B cell (primary cell): ENCODE results near the gene FOXN3. TPM values are rescaled to one million over a fixed set of nuclear protein-coding genes. Genes with fewer than 3 reads are reported as not detected.

Source experiments
- ATAC-seq: fragments of 200-7000 bp; cut with Tn5 transposase; one replicate; pipeline ENCODE4 v1.10.0; 2021; ENCODE audit warnings: low read depth, mild to moderate bottlenecking, moderate number of reproducible peaks, moderate library complexity
- CTCF ChIA-PET: fragments of 350-600 bp; sonication (Branson Sonifier 250); formaldehyde crosslinking; loops from one replicate; lab custom pipeline; 2021; ENCODE audit warnings: antibody characterized with exemption, inconsistent platforms; lab: Charles Lee
- POLR2A ChIA-PET: fragments of 350-600 bp; sonication (Branson Sonifier 250); formaldehyde crosslinking; loops from one replicate; lab custom pipeline; 2021; ENCODE audit warnings: antibody characterized with exemption; lab: Charles Lee
- DNase-seq: peaks from one replicate; pipeline ENCODE4 v3.0.0; 2013
- H2AFZ ChIP-seq: 2 replicates; pipeline ENCODE4 v1.6.1; 2012; ENCODE audit warnings: mild to moderate bottlenecking, low read depth, low read length; ENCODE audit not compliant: insufficient read depth, poor library complexity, severe bottlenecking
- H3K27ac ChIP-seq, 2 donors: 1 replicate in 1 of 2; 2 replicates in 1 of 2; pipeline ENCODE4 v1.5.1; 2012 to 2013; ENCODE audit warnings: low read length in 2 of 2, mild to moderate bottlenecking in 2 of 2, moderate library complexity in 1 of 2
- H3K27me3 ChIP-seq, 4 experiments: fragments of 200-600 bp in 1 of 4; sonication (generic) in 1 of 4; replicated peaks in 1 of 4; 1 replicate in 2 of 4; 2 replicates in 2 of 4; pipeline versions ENCODE4 v1.6.1 to v1.7.0; 2013 to 2016; ENCODE audit warnings: low read length in 3 of 4, mild to moderate bottlenecking in 2 of 4, mixed read lengths in 1 of 4, moderate library complexity in 1 of 4; ENCODE audit not compliant: insufficient read depth in 4 of 4, control insufficient read depth in 3 of 4; ENCODE audit errors: control extremely low read depth in 1 of 4
- H3K36me3 ChIP-seq, 2 experiments: replicated peaks in 1 of 2; 1 replicate in 1 of 2; 2 replicates in 1 of 2; pipeline versions ENCODE4 v1.6.1 to v1.7.1; 2013; ENCODE audit warnings: low read length in 1 of 2; ENCODE audit not compliant: insufficient read depth in 2 of 2, control insufficient read depth in 1 of 2; ENCODE audit errors: control extremely low read depth in 1 of 2, extremely low read depth in 1 of 2
- H3K4me1 ChIP-seq, 2 donors: fragments of 200-600 bp in 1 of 2; sonication (generic) in 1 of 2; 1 replicate in 1 of 2; 2 replicates in 1 of 2; pipeline versions ENCODE4 v1.5.1 to v1.6.1; 2013 to 2017; ENCODE audit warnings: low read length in 2 of 2; ENCODE audit not compliant: control insufficient read depth in 2 of 2, insufficient read depth in 2 of 2
- H3K4me2 ChIP-seq: replicated peaks from 2 replicates; pipeline ENCODE3; 2012; ENCODE audit warnings: mild to moderate bottlenecking, low read depth, low read length; ENCODE audit not compliant: poor library complexity, severe bottlenecking
- H3K4me3 ChIP-seq, 5 experiments: fragments of 200-600 bp in 1 of 5; sonication (generic) in 1 of 5; 1 replicate in 3 of 5; 2 replicates in 2 of 5; pipeline versions ENCODE4 v1.5.1 to v1.7.0; 2011 to 2016; ENCODE audit warnings: low read length in 4 of 5, mild to moderate bottlenecking in 4 of 5, low read depth in 2 of 5, control low read depth in 1 of 5, moderate library complexity in 1 of 5; ENCODE audit not compliant: insufficient read depth in 1 of 5; ENCODE audit errors: control extremely low read depth in 1 of 5, extremely low read depth in 1 of 5
- H3K79me2 ChIP-seq: fragments of 200-600 bp; sonication (generic); one replicate; pipeline ENCODE4 v1.6.0; 2016; ENCODE audit warnings: low read length; ENCODE audit not compliant: control insufficient read depth, insufficient read depth
- H3K9ac ChIP-seq: fragments of 200-600 bp; sonication (generic); 2 replicates; pipeline ENCODE4 v1.6.1; 2017; ENCODE audit warnings: mild to moderate bottlenecking, low read length, moderate library complexity
- H3K9me3 ChIP-seq, 3 donors: one replicate each; pipeline versions ENCODE4 v1.6.1 to v1.7.1; 2013; ENCODE audit warnings: low read length in 2 of 3; ENCODE audit not compliant: control insufficient read depth in 2 of 3, insufficient read depth in 1 of 3; ENCODE audit errors: control extremely low read depth in 1 of 3
- H4K20me1 ChIP-seq: 2 replicates; pipeline ENCODE4 v1.6.0; 2012; ENCODE audit warnings: mild to moderate bottlenecking, low read length; ENCODE audit not compliant: insufficient read depth, control insufficient read depth, poor library complexity, severe bottlenecking
- H3K27ac Mint-ChIP-seq: one replicate; pipeline ENCODE4 v1.8.0; 2021; ENCODE audit warnings: mixed read lengths
- H3K27me3 Mint-ChIP-seq: one replicate; pipeline ENCODE4 v1.8.0; 2021; ENCODE audit warnings: mixed read lengths
- H3K4me1 Mint-ChIP-seq: one replicate; pipeline ENCODE4 v1.8.0; 2021; ENCODE audit warnings: mixed read lengths
- H3K4me3 Mint-ChIP-seq: one replicate; pipeline ENCODE4 v1.8.0; 2021; ENCODE audit warnings: mixed read lengths
- H3K9me3 Mint-ChIP-seq: one replicate; pipeline ENCODE4 v1.8.0; 2022; ENCODE audit warnings: mixed read lengths; ENCODE audit not compliant: insufficient read depth
- CTCF ChIP-seq: fragments of 200-600 bp; IDR thresholded peaks from one replicate; pipeline ENCODE4 v1.8.0; 2022; ENCODE audit warnings: antibody characterized with exemption, mild to moderate bottlenecking
- EZH2 ChIP-seq: IDR thresholded peaks from 2 replicates; pipeline ENCODE4 v1.6.1; 2012; ENCODE audit warnings: borderline replicate concordance, low read depth, mild to moderate bottlenecking, moderate library complexity, low read length; ENCODE audit not compliant: insufficient read depth, poor library complexity, severe bottlenecking
- WGBS: methylation state at CpG from one replicate; pipeline ENCODE4 v1.1.5; 2013; ENCODE audit warnings: missing lambda C conversion rate; ENCODE audit not compliant: insufficient coverage; 5-methylcytosine and 5-hydroxymethylcytosine counted together
- intact Hi-C: fragments of 100-400 bp; cut with micrococcal nuclease; formaldehyde crosslinking; loops from one replicate; pipeline ENCODE4 v1.10.0; 2022
- polyA plus RNA-seq: library from polyadenylated mRNA; depleted of rRNA; stranded (reverse); fragments of >200 nt; gene quantifications from 2 replicates; pipeline ENCODE4 v1.2.3, GENCODE V29; 2012
- total RNA-seq, 2 donors: library from RNA; stranded (reverse); fragments of 120-200 nt in 1 of 2; gene quantifications; 1 replicate in 1 of 2; 2 replicates in 1 of 2; pipeline versions ENCODE4 v1.2.3 to v1.2.4, GENCODE V29; 2013 to 2022

The FOXN3 gene
- total and polyA plus RNA-seq, 2 donors (not counting 1 experiment from before 2014, with no cell fraction given): 80.6 to 98.2 TPM

GRCh38 chr14:89373185-89373584 lies 43.8 kb downstream of the FOXN3 start:
- Histone ChIP-seq H3K79me2 (peaks cover 99% of the 10 kb centered on the region), H3K9ac (no peak overlapping the region), H3K36me3 (peaks cover 0 to 1% of the 10 kb centered on the region in 2 experiments), H3K9me3 (peaks cover 0 to 8% (median 2%) of the 10 kb centered on the region in 3 donors), H2AFZ (no peak overlapping the region), H3K4me2 (peak overlapping the region; percentile 45), H3K4me1 (peaks cover 30 to 34% of the 10 kb centered on the region in 2 donors), H3K27me3 (no peaks in the 10 kb centered on the region), H3K4me3 (no peak overlapping the region), H3K27ac (peak overlapping the region in 1 of 2 donors; percentile 48), H4K20me1 (no peaks in the 10 kb centered on the region)
- TF ChIP-seq EZH2 (no peak), CTCF (no peak)
- peaks cover 67% of the 10 kb centered on the region for H3K4me1 Mint-ChIP-seq
- peaks cover 8% of the 10 kb centered on the region for H3K9me3 Mint-ChIP-seq
- DNase-seq (no peak), ATAC-seq (no peak)
- CTCF ChIA-PET: no interaction called here
- peak overlapping the region; percentile 85 for H3K27ac Mint-ChIP-seq
- intact Hi-C loops: loop anchor here (1.0 kb wide), 1 partner anchor 10 kb away; no protein-coding TSS in a partner anchor
- POLR2A ChIA-PET: interaction anchor here (0.6 kb wide), 1 partner anchor 73 kb away, joined by 3 read pairs; no protein-coding TSS in a partner anchor
- peak overlapping the region; percentile 59 for H3K4me3 Mint-ChIP-seq
- WGBS: no CpG with 5 or more reads among the region's 2 CpGs
- no peaks in the 10 kb centered on the region for H3K27me3 Mint-ChIP-seq

GRCh38 chr14:89372512-89372883 lies 44.5 kb downstream of the FOXN3 start:
- Histone ChIP-seq H3K27me3 (no peaks in the 10 kb centered on the region), H3K27ac (peak overlapping the region in 1 of 2 donors; percentile 48), H3K9me3 (peaks cover 0 to 8% (median 2%) of the 10 kb centered on the region in 3 donors), H3K79me2 (peaks cover 99% of the 10 kb centered on the region), H4K20me1 (no peaks in the 10 kb centered on the region), H3K4me3 (peak overlapping the region in 1 of 5 experiments; percentile 3), H3K9ac (peak overlapping the region; percentile 18), H3K36me3 (peaks cover 0 to 1% of the 10 kb centered on the region in 2 experiments), H3K4me1 (peaks cover 30 to 31% of the 10 kb centered on the region in 2 donors), H3K4me2 (peak overlapping the region; percentile 45), H2AFZ (no peak overlapping the region)
- DNase-seq (no peak), ATAC-seq (peak; percentile 42)
- Mint-ChIP-seq H3K27ac (peak overlapping the region; percentile 56), H3K9me3 (peaks cover 8% of the 10 kb centered on the region), H3K27me3 (no peaks in the 10 kb centered on the region), H3K4me3 (peak overlapping the region; percentile 59), H3K4me1 (peaks cover 64% of the 10 kb centered on the region)
- intact Hi-C loops: no loop called here
- no peak for TF ChIP-seq CTCF
- TF ChIP-seq EZH2: no peak
- CTCF ChIA-PET: interaction anchor here (0.7 kb wide), 1 partner anchor 12 kb away, joined by 4 read pairs; no protein-coding TSS in a partner anchor
- no CpG with 5 or more reads among the region's 2 CpGs for WGBS
- POLR2A ChIA-PET: no interaction called here
